HCT116 (cell line): ENCODE measurements around the gene ASMTL. TPM values are rescaled to one million over a fixed set of nuclear protein-coding genes. Genes with fewer than 3 reads are reported as not detected.

Source experiments
- ATAC-seq: fragments of 200-7000 bp; cut with Tn5 transposase; 2 replicates; pipeline ENCODE4 v1.9.1; 2020; ENCODE audit warnings: mild to moderate bottlenecking, moderate library complexity
- BruUV-seq: library from RNA; stranded (reverse); fragments of 400-500 nt; replicated peaks from 2 replicates; lab custom pipeline; 2021; lab: Mats Ljungman, UMichigan
- CTCF ChIA-PET: fragments of 300-600 bp; sonication (Branson Sonifier 250); formaldehyde crosslinking; loops from one replicate; lab custom pipeline; 2021; ENCODE audit warnings: antibody characterized with exemption; lab: Charles Lee
- POLR2A ChIA-PET: fragments of 300-600, 350-600 bp; sonication (Branson Sonifier 250); formaldehyde crosslinking; loops from one replicate; lab custom pipeline; 2021; ENCODE audit warnings: antibody characterized with exemption; lab: Charles Lee
- RAD21 ChIA-PET, 2 experiments: fragments of 300-600 bp; sonication (Branson Sonifier 250); formaldehyde crosslinking; loops; one replicate each; lab custom pipeline; 2023; ENCODE audit warnings: low total read pairs in 2 of 2; ENCODE audit not compliant: uncharacterized antibody in 2 of 2, unreplicated experiment in 2 of 2, low non-redundant PET in 1 of 2; lab: Charles Lee
- DNase-seq: peaks from one replicate; pipeline ENCODE4 v3.0.0-alpha.2; 2010; ENCODE audit warnings: low read depth, low spot score
- H2AFZ ChIP-seq: fragments of 200-600 bp; shearing (Covaris generic), sonication (generic); 2 replicates; pipeline ENCODE4 v1.6.1; 2017; ENCODE audit warnings: low read depth, mixed run types, mixed read lengths, antibody characterized with exemption, low read length; ENCODE audit not compliant: poor library complexity, severe bottlenecking
- H3K27ac ChIP-seq: 2 replicates; pipeline ENCODE4 v1.5.1; 2012; ENCODE audit warnings: low read depth, low read length
- H3K27me3 ChIP-seq: fragments of 200-600 bp; sonication (generic); 2 replicates; pipeline ENCODE4 v1.6.1; 2016; ENCODE audit warnings: mixed run types, low read length, mixed read lengths; ENCODE audit not compliant: insufficient read depth
- H3K36me3 ChIP-seq, 2 experiments: fragments of 200-500 bp in 1 of 2; fragments of 200-600 bp in 1 of 2; sonication (Bioruptor generic) in 1 of 2; sonication (generic) in 1 of 2; 2 replicates each; pipeline versions ENCODE4 v1.5.1 to v1.6.1; 2014 to 2016; ENCODE audit warnings: low read length in 2 of 2, inconsistent platforms in 1 of 2, mixed read lengths in 1 of 2, mixed run types in 1 of 2; ENCODE audit not compliant: insufficient read depth in 2 of 2, control insufficient read depth in 1 of 2
- H3K4me1 ChIP-seq, 2 experiments: fragments of 200-600 bp in 1 of 2; sonication (generic) in 1 of 2; 2 replicates each; pipeline versions ENCODE4 v1.5.1 to v1.6.1; 2012 to 2017; ENCODE audit warnings: low read length in 2 of 2, inconsistent platforms in 1 of 2, mild to moderate bottlenecking in 1 of 2, mixed read lengths in 1 of 2, mixed run types in 1 of 2, moderate library complexity in 1 of 2; ENCODE audit not compliant: insufficient read depth in 2 of 2, control insufficient read depth in 1 of 2
- H3K4me2 ChIP-seq: fragments of 200-600 bp; sonication (generic); 2 replicates; pipeline ENCODE4 v1.6.1; 2017; ENCODE audit warnings: mixed run types, low read length, mixed read lengths
- H3K4me3 ChIP-seq, 2 experiments: fragments of 200-600 bp in 1 of 2; sonication (generic) in 1 of 2; replicated peaks in 1 of 2; 2 replicates each; pipeline ENCODE4 v1.5.1; 2011 to 2016; ENCODE audit warnings: low read length in 2 of 2, control low read depth in 1 of 2, low read depth in 1 of 2, mild to moderate bottlenecking in 1 of 2, mixed read lengths in 1 of 2, mixed run types in 1 of 2
- H3K79me2 ChIP-seq: fragments of 200-600 bp; sonication (generic); 2 replicates; pipeline ENCODE4 v1.6.1; 2017; ENCODE audit warnings: mild to moderate bottlenecking, mixed run types, low read length, moderate library complexity, mixed read lengths; ENCODE audit not compliant: insufficient read depth
- H3K9ac ChIP-seq: fragments of 200-600 bp; sonication (generic); 2 replicates; pipeline ENCODE4 v1.6.1; 2016; ENCODE audit warnings: low read length, mixed read lengths
- H3K9me2 ChIP-seq: fragments of 200-600 bp; sonication (generic), shearing (Covaris generic); 2 replicates; pipeline ENCODE4 v1.6.1; 2017; ENCODE audit warnings: mixed run types, mild to moderate bottlenecking, moderate library complexity; ENCODE audit not compliant: insufficient read depth
- H3K9me3 ChIP-seq, 2 experiments: fragments of 200-500 bp in 1 of 2; fragments of 200-600 bp in 1 of 2; sonication (Bioruptor generic) in 1 of 2; sonication (generic) in 1 of 2; 2 replicates each; pipeline ENCODE4 v1.6.1; 2014 to 2017; ENCODE audit warnings: low read length in 2 of 2, mixed read lengths in 2 of 2, inconsistent platforms in 1 of 2, low read depth in 1 of 2, mild to moderate bottlenecking in 1 of 2, mixed run types in 1 of 2, moderate library complexity in 1 of 2; ENCODE audit not compliant: control insufficient read depth in 1 of 2, insufficient read depth in 1 of 2
- H4K20me1 ChIP-seq: fragments of 200-600 bp; sonication (generic), shearing (Covaris generic); 2 replicates; pipeline ENCODE4 v1.6.1; 2017; ENCODE audit warnings: mixed run types, mild to moderate bottlenecking, moderate library complexity; ENCODE audit not compliant: insufficient read depth
- CEBPB ChIP-seq: IDR thresholded peaks from 2 replicates; pipeline ENCODE4 v1.6.1; 2012; ENCODE audit warnings: low read depth
- EGR1 ChIP-seq: IDR thresholded peaks from 2 replicates; pipeline ENCODE4 v1.6.1; 2012; ENCODE audit warnings: low read depth
- ELF1 ChIP-seq: IDR thresholded peaks from 2 replicates; pipeline ENCODE4 v1.6.1; 2012; ENCODE audit warnings: low read depth, borderline replicate concordance
- EZH2 ChIP-seq: fragments of 200-600 bp; sonication (generic); IDR thresholded peaks from 2 replicates; pipeline ENCODE4 v1.6.1; 2017; ENCODE audit warnings: antibody characterized with exemption, mixed run types
- EZH2phosphoT487 ChIP-seq: fragments of 200-600 bp; IDR thresholded peaks from 2 replicates; pipeline ENCODE4 v1.6.1; 2018; ENCODE audit warnings: antibody characterized with exemption, borderline replicate concordance
- FOSL1 ChIP-seq: IDR thresholded peaks from 2 replicates; pipeline ENCODE4 v1.6.1; 2012; ENCODE audit warnings: low read depth
- JUND ChIP-seq: IDR thresholded peaks from 2 replicates; pipeline ENCODE4 v1.6.1; 2012
- POLR2A ChIP-seq: IDR thresholded peaks from 2 replicates; pipeline ENCODE4 v1.7.0; 2011; ENCODE audit warnings: borderline replicate concordance; ENCODE audit not compliant: insufficient read depth, insufficient read length; ENCODE audit errors: extremely low read depth
- POLR2AphosphoS5 ChIP-seq: IDR thresholded peaks from 2 replicates; pipeline ENCODE4 v1.6.1; 2011; ENCODE audit warnings: mild to moderate bottlenecking, low read depth, low read length, moderate library complexity
- SP1 ChIP-seq: IDR thresholded peaks from 2 replicates; pipeline ENCODE4 v1.6.1; 2012; ENCODE audit warnings: low read depth
- SRF ChIP-seq: IDR thresholded peaks from 2 replicates; pipeline ENCODE4 v1.6.1; 2012; ENCODE audit warnings: low read depth
- TCF7L2 ChIP-seq: IDR thresholded peaks from 2 replicates; pipeline ENCODE4 v1.7.0; 2011; ENCODE audit warnings: borderline replicate concordance, inconsistent platforms; ENCODE audit not compliant: insufficient read depth, insufficient read length; ENCODE audit errors: extremely low read depth
- ZFX ChIP-seq: fragments of 450-650 bp; IDR thresholded peaks from 2 replicates; pipeline ENCODE4 v1.6.1; 2017
- ZNF274 ChIP-seq: fragments of 200-500 bp; sonication (Bioruptor generic); IDR thresholded peaks from 2 replicates; pipeline ENCODE4 v1.6.1; 2014; ENCODE audit warnings: mild to moderate bottlenecking, low read depth, low read length, inconsistent platforms
- intact Hi-C: fragments of 100-400 bp; cut with micrococcal nuclease; formaldehyde crosslinking; loops from 2 replicates; pipeline ENCODE4 v1.10.0; 2022
- total RNA-seq: library from RNA; stranded (reverse); gene quantifications from one replicate; pipeline ENCODE4 v1.2.1, GENCODE V29; 2021; ENCODE audit not compliant: unreplicated experiment
- TF ChIP-seq, protein P1 (sequence below): IDR thresholded peaks from 2 replicates; pipeline ENCODE4 v1.6.1; 2012
- TF ChIP-seq, protein P2 (sequence below): IDR thresholded peaks from 2 replicates; pipeline ENCODE4 v1.6.1; 2012
- TF ChIP-seq, protein P3 (sequence below), 3 experiments: fragments of 200-600 bp in 1 of 3; sonication (generic) in 1 of 3; IDR thresholded peaks in 2 of 3; conservative IDR thresholded peaks in 1 of 3; 2 replicates each; pipeline ENCODE4 v1.5.1; 2012 to 2017; ENCODE audit warnings: low read depth in 2 of 3, low read length in 2 of 3, antibody characterized with exemption in 1 of 3, borderline replicate concordance in 1 of 3, control low read depth in 1 of 3, mild to moderate bottlenecking in 1 of 3, mixed read lengths in 1 of 3, mixed run types in 1 of 3, moderate library complexity in 1 of 3; ENCODE audit not compliant: insufficient read depth in 1 of 3

ASMTL gene
- total RNA-seq, 1 experiment from 2014 or later: 59.6 TPM

DNA sequence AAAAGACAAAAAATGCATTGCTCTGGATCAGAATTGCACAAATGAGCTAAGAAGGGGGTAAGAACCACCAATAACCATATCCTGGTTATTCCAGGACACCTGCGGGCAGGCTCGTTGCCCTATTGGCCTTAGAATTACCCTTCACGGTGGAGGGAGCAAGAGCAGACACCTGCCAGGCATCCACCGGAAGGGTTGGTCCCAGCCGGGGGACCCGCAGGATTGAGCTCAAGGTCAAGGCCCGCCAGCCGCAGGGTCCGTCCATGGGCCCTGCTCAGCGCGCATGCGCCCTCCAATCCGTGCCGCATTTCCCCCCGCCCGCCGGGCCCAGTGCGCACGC lies 61.4 kb downstream of the ASMTL start:
- Histone ChIP-seq H3K36me3 (peaks cover 8 to 47% of the 10 kb centered on the region in 2 experiments), H3K9me2 (no peaks in the 10 kb centered on the region), H4K20me1 (peaks cover 4% of the 10 kb centered on the region; the same call in 1 of the 2 replicates), H3K79me2 (peaks cover 69% of the 10 kb centered on the region), H3K27me3 (no peaks in the 10 kb centered on the region), H3K4me1 (peaks cover 10 to 17% of the 10 kb centered on the region in 2 experiments; a peak in 3 of 4 replicates), H3K4me2 (peak overlapping the region; percentile 84), H3K9me3 (no peaks in the 10 kb centered on the region), H2AFZ (no peak overlapping the region), H3K4me3 (peak overlapping the region; percentile 95 to 96), H3K9ac (peak overlapping the region; percentile 94), H3K27ac (peak overlapping the region; percentile 98)
- peak; percentile 43 for ATAC-seq
- TF ChIP-seq JUND (no peak), EGR1 (no peak), ZFX (no peak), EZH2phosphoT487 (no peak), FOSL1 (no peak), SRF (no peak), TCF7L2 (no peak), POLR2AphosphoS5 (no peak), EZH2 (no peak), ZNF274 (no peak), POLR2A (no peak), SP1 (no peak), ELF1 (no peak), CEBPB (no peak)
- TF ChIP-seq, protein P1, sequence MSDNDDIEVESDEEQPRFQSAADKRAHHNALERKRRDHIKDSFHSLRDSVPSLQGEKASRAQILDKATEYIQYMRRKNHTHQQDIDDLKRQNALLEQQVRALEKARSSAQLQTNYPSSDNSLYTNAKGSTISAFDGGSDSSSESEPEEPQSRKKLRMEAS: no peak
- TF ChIP-seq, protein P2, sequence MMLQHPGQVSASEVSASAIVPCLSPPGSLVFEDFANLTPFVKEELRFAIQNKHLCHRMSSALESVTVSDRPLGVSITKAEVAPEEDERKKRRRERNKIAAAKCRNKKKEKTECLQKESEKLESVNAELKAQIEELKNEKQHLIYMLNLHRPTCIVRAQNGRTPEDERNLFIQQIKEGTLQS: no peak
- TF ChIP-seq, protein P3, sequence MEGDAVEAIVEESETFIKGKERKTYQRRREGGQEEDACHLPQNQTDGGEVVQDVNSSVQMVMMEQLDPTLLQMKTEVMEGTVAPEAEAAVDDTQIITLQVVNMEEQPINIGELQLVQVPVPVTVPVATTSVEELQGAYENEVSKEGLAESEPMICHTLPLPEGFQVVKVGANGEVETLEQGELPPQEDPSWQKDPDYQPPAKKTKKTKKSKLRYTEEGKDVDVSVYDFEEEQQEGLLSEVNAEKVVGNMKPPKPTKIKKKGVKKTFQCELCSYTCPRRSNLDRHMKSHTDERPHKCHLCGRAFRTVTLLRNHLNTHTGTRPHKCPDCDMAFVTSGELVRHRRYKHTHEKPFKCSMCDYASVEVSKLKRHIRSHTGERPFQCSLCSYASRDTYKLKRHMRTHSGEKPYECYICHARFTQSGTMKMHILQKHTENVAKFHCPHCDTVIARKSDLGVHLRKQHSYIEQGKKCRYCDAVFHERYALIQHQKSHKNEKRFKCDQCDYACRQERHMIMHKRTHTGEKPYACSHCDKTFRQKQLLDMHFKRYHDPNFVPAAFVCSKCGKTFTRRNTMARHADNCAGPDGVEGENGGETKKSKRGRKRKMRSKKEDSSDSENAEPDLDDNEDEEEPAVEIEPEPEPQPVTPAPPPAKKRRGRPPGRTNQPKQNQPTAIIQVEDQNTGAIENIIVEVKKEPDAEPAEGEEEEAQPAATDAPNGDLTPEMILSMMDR (IDR thresholded peaks at IDR 0.05 in 2 of 3, conservative IDR thresholded peaks at IDR 0.05 in 1 of 3; ENCODE audit: borderline replicate concordance in 1 of 3, insufficient read depth in 1 of 3, low read depth in 2 of 3, low read length in 2 of 3): no peak
- intact Hi-C loops: no loop called here
- POLR2A ChIA-PET: no interaction called here
- CTCF ChIA-PET: no interaction called here
- no peak for DNase-seq
- RAD21 ChIA-PET: no interaction called here
- BruUV-seq: no TSS peak
